ENCODE data around the gene MAST4.

- TF ChIP-seq CTCF (IDR thresholded peaks at IDR 0.05; ENCODE audit: low read depth, low read length, poor library complexity, severe bottlenecking) (no peak), EZH2phosphoT487 (IDR thresholded peaks at IDR 0.05; ENCODE audit: borderline replicate concordance, low read length) (no peak)
Observed at GRCh38 chr5:67037171-67037570, 441.0 kb downstream of the MAST4 start.

All from DOHH2 (cell line).